HepG2 (cell line): ENCODE measurements around the gene BAHCC1. TPM values are rescaled to one million over a fixed set of nuclear protein-coding genes. Genes with fewer than 3 reads are reported as not detected.

Experiments used
- ATF4 ChIP-seq, 2 experiments: fragments of 450-650 bp in 1 of 2; sonication (generic) in 1 of 2; formaldehyde crosslinking; IDR thresholded peaks; 2 replicates each; pipeline versions ENCODE4 v1.5.0 to v1.8.0; 2020 to 2022; ENCODE audit warnings: mild to moderate bottlenecking in 1 of 2, missing genetic modification reagents in 1 of 2
- EZH2 ChIP-seq: conservative IDR thresholded peaks from 2 replicates; pipeline ENCODE4 v1.6.1; 2012; ENCODE audit warnings: mild to moderate bottlenecking, low read depth, low read length, moderate library complexity
- HOMEZ ChIP-seq: IDR thresholded peaks from 2 replicates; pipeline ENCODE4 v1.6.1; 2016; ENCODE audit warnings: low read depth
- IRX3 ChIP-seq: sonication (generic); formaldehyde crosslinking; IDR thresholded peaks from 2 replicates; pipeline ENCODE4 v1.8.1; 2023; ENCODE audit warnings: mild to moderate bottlenecking, low read depth, missing genetic modification reagents, borderline replicate concordance
- KLF16 ChIP-seq, 2 experiments: sonication (generic) in 1 of 2; formaldehyde crosslinking in 1 of 2; IDR thresholded peaks; 2 replicates each; pipeline versions ENCODE4 v1.6.1 to v1.8.0; 2016 to 2023; ENCODE audit warnings: missing genetic modification reagents in 2 of 2, missing compliant biosample characterization in 1 of 2
- MTERF4 ChIP-seq: sonication (generic); formaldehyde crosslinking; IDR thresholded peaks from 2 replicates; pipeline ENCODE4 v1.8.0; 2023; ENCODE audit warnings: mild to moderate bottlenecking, missing genetic modification reagents
- NKX3-1 ChIP-seq: sonication (generic); formaldehyde crosslinking; IDR thresholded peaks from 2 replicates; pipeline ENCODE4 v1.5.0; 2020; ENCODE audit warnings: missing genetic modification reagents
- REST ChIP-seq, 2 experiments: IDR thresholded peaks; 2 replicates each; pipeline ENCODE4 v1.6.1; 2011 to 2012; ENCODE audit warnings: low read length in 2 of 2, borderline replicate concordance in 1 of 2, low read depth in 1 of 2, mild to moderate bottlenecking in 1 of 2, moderate library complexity in 1 of 2
- TAF1 ChIP-seq: sonication (generic); formaldehyde crosslinking; IDR thresholded peaks from 2 replicates; pipeline ENCODE4 v1.4.0; 2020; ENCODE audit warnings: missing genetic modification reagents
- ZFP41 ChIP-seq: sonication (generic); formaldehyde crosslinking; IDR thresholded peaks from 2 replicates; pipeline ENCODE4 v1.4.0; 2020; ENCODE audit warnings: mild to moderate bottlenecking, missing genetic modification reagents, borderline replicate concordance
- ZNF609 ChIP-seq: sonication (generic); formaldehyde crosslinking; IDR thresholded peaks from 2 replicates; pipeline ENCODE4 v1.4.0; 2020; ENCODE audit warnings: mild to moderate bottlenecking, missing genetic modification reagents, borderline replicate concordance
- ZNF616 ChIP-seq: sonication (generic); formaldehyde crosslinking; IDR thresholded peaks from 2 replicates; pipeline ENCODE4 v1.5.0; 2020; ENCODE audit warnings: low read depth, mild to moderate bottlenecking, missing genetic modification reagents
- ZNF670 ChIP-seq: sonication (generic); formaldehyde crosslinking; IDR thresholded peaks from 2 replicates; pipeline ENCODE4 v1.8.0; 2022; ENCODE audit warnings: mild to moderate bottlenecking, missing genetic modification reagents, borderline replicate concordance
- ZNF672 ChIP-seq: sonication (generic); formaldehyde crosslinking; IDR thresholded peaks from 2 replicates; pipeline ENCODE4 v1.8.1; 2022; ENCODE audit warnings: missing genetic modification reagents
- ZNF746 ChIP-seq: sonication (generic); formaldehyde crosslinking; IDR thresholded peaks from 2 replicates; pipeline ENCODE4 v1.8.0; 2022; ENCODE audit warnings: mild to moderate bottlenecking, missing genetic modification reagents
- polyA plus RNA-seq, 8 experiments: library from polyadenylated mRNA; depleted of rRNA in 3 of 8; stranded (reverse) in 7 of 8; unstranded in 1 of 8; fragments of >200 nt; fragmentation: Illumina TruSeq in 4 of 8; extraction: Trizol in 4 of 8; gene quantifications; 2 replicates each; pipeline versions ENCODE4 v1.2.1 to v1.2.3, GENCODE V29; 2011 to 2016; ENCODE audit warnings: low read depth in 4 of 8, missing spikeins in 1 of 8, mixed read lengths in 1 of 8; ENCODE audit not compliant: insufficient read depth in 1 of 8
- total RNA-seq, 5 experiments: library from RNA; depleted of rRNA; stranded (reverse); fragments of >200 nt; fragmentation: Illumina TruSeq; extraction: Trizol; gene quantifications; 2 replicates each; pipeline ENCODE4 v1.2.3, GENCODE V29; 2016; ENCODE audit warnings: low read depth in 1 of 5

Gene BAHCC1
- total and polyA plus RNA-seq, 2 of the 13 experiments (the other 11 are each of a cell fraction or from before 2014, with no cell fraction given) = 1.4 to 1.7 TPM

GRCh38 chr17:81512562-81513371 lies 117.5 kb downstream of the BAHCC1 start, which contains the start of gene ACTG1 (continued):
- TF ChIP-seq ATF4 (CRISPR knock-in tag; IDR thresholded peaks at IDR 0.05) = no peak
- 0 out of 2 replicates have a peak, but pooled peaks have one; percentile 16 for TF ChIP-seq ZNF672 (CRISPR knock-in tag)
- peak in 1 of 2 experiments; percentile 93; a peak in 2 of 4 replicates for TF ChIP-seq KLF16 (CRISPR knock-in tag; IDR thresholded peaks at IDR 0.05)
- TF ChIP-seq ZFP41 (CRISPR knock-in tag) = no peak
- peak; percentile 65; the same call in 1 of the 2 replicates for TF ChIP-seq IRX3 (CRISPR knock-in tag)
- peak; percentile 83; the same call in 1 of the 2 replicates for TF ChIP-seq ZNF670
- TF ChIP-seq HOMEZ (CRISPR knock-in tag) = no peak
- peak; percentile 66; the same call in 1 of the 2 replicates for TF ChIP-seq ZNF609 (CRISPR knock-in tag)
- peak; percentile 94 for TF ChIP-seq TAF1
- no peak for TF ChIP-seq EZH2
- TF ChIP-seq REST (IDR thresholded peaks at IDR 0.05; ENCODE audit: borderline replicate concordance in 1 of 2, low read depth in 1 of 2, low read length in 2 of 2) = peak in 1 of 2 experiments; percentile 42; a peak in 1 of 4 replicates
- peak; percentile 66; the same call in 1 of the 2 replicates for TF ChIP-seq ZNF616 (CRISPR knock-in tag)
- peak; percentile 36; the same call in 1 of the 2 replicates for TF ChIP-seq MTERF4 (CRISPR knock-in tag)
- peak; percentile 82; the same call in 1 of the 2 replicates for TF ChIP-seq NKX3-1 (CRISPR knock-in tag)
- no peak; the same call in none of the 2 replicates for TF ChIP-seq ZNF746
